DOHH2 (cell line): ENCODE data around the gene NANP.

Experiments
- CTCF ChIP-seq: fragments of 200-600 bp; sonication (generic); IDR thresholded peaks from one replicate; pipeline ENCODE4 v1.5.1; 2014; ENCODE audit warnings: antibody characterized with exemption, mild to moderate bottlenecking, low read depth, low read length; ENCODE audit not compliant: poor library complexity, severe bottlenecking
- EZH2phosphoT487 ChIP-seq: fragments of 200-600 bp; sonication (generic); IDR thresholded peaks from 2 replicates; pipeline ENCODE4 v1.6.1; 2017; ENCODE audit warnings: borderline replicate concordance, mild to moderate bottlenecking, antibody characterized with exemption, low read length, moderate library complexity, mixed read lengths

- TF ChIP-seq EZH2phosphoT487 (no peak), CTCF (no peak)
Observed at GRCh38 chr20:25586877-25587276, 36.9 kb downstream of the NANP start.
